ENCODE data around the gene SIAE. TPM values are rescaled to one million over a fixed set of nuclear protein-coding genes. Genes with fewer than 3 reads are reported as not detected.

Gene SIAE
- total and polyA plus RNA-seq, 10 of the 15 experiments (the other 5 are each of a cell fraction or from before 2014, with no cell fraction given), result 0.93 to 6.9 (median 4.2) TPM

GRCh38 chr11:124718801-124719200 lies 45.3 kb upstream of the SIAE start (continued):
- no peak for TF ChIP-seq USF2 (IDR thresholded peaks at IDR 0.05; ENCODE audit: borderline replicate concordance, low read depth, low read length)

- Histone ChIP-seq H3K27ac (ENCODE audit: control insufficient read depth, insufficient read depth) (no peak overlapping the region), H3K4me2 (ENCODE audit: control insufficient read depth, insufficient read depth) (peak overlapping the region; percentile 74), H3K79me2 (ENCODE audit: control insufficient read depth, insufficient read depth, low read length) (no peaks in the 10 kb centered on the region), H4K20me1 (ENCODE audit: control insufficient read depth, insufficient read depth) (no peaks in the 10 kb centered on the region), H3K4me3 (no peak overlapping the region; the same call in 1 of the 2 replicates), H3K27me3 (replicated peaks in 1 of 2; ENCODE audit: control insufficient read depth in 2 of 2, insufficient read depth in 2 of 2, low read length in 1 of 2) (peaks cover 0 to 13% of the 10 kb centered on the region in 2 experiments; a peak in 2 of 4 replicates), H3K36me3 (ENCODE audit: control insufficient read depth in 2 of 2, insufficient read depth in 2 of 2, low read length in 1 of 2) (no peaks in the 10 kb centered on the region), H3K9ac (ENCODE audit: control insufficient read depth, insufficient read depth, low read length) (no peak overlapping the region), H2AFZ (ENCODE audit: control insufficient read depth, low read depth, low read length) (no peak overlapping the region), H3K4me1 (ENCODE audit: control insufficient read depth, insufficient read depth, low read length) (no peaks in the 10 kb centered on the region; the same call in 1 of the 2 replicates), H3K9me3 (replicated peaks; ENCODE audit: control insufficient read depth, insufficient read depth, low read length) (no peaks in the 10 kb centered on the region)
- FAIRE-seq, result no peak
- intact Hi-C loops (cut with micrococcal nuclease; ENCODE audit: unreplicated experiment), result loop anchor here (2.0 kb wide), 1 partner anchor 43 kb away; no protein-coding TSS in a partner anchor
- ChIA-PET POLR2A (interaction anchor here (0.5 to 1.4 kb wide), 2 partner anchors 8 to 12 kb away, joined by 3 to 4 read pairs; no protein-coding TSS in a partner anchor), SMC1A (ENCODE audit: uncharacterized antibody, unreplicated experiment) (interaction anchor here (0.6 to 1.7 kb wide), 9 partner anchors 9 to 95 kb away, joined by 3 to 5 read pairs (median 3); partner anchors contain the start of gene TBRG1), RAD21 (ENCODE audit: unreplicated experiment) (interaction anchor here (1.0 to 1.4 kb wide), 4 partner anchors 8 to 44 kb away, joined by 3 to 6 read pairs (median 4); partner anchors contain the start of genes NRGN, SIAE and SPA17), CTCF (interaction anchor here (0.7 to 2.7 kb wide), 6 partner anchors 7 to 49 kb away, joined by 3 to 9 read pairs (median 6); no protein-coding TSS in a partner anchor)
- whole genome bisulfite sequencing (ENCODE audit: insufficient coverage, insufficient replicate concordance, low lambda C conversion rate, missing lambda C conversion rate), result 3% methylated on average over 45 of the region's 45 CpGs
- no TSS peak for BruUV-seq (replicated peaks)
- in situ Hi-C loops (cut with MboI), result no loop called here
- DNase-seq (ENCODE audit: low read depth, low spot score), result no peak
- peak; percentile 80 for ATAC-seq
- TF ChIP-seq POLR2AphosphoS2 (IDR thresholded peaks at IDR 0.05; ENCODE audit: low read depth, low read length), result no peak
- peak; percentile 65 for TF ChIP-seq RUNX3 (IDR thresholded peaks at IDR 0.05; ENCODE audit: low read length)
- no peak for TF ChIP-seq JUND (IDR thresholded peaks at IDR 0.05; ENCODE audit: low read depth, low read length)
- TF ChIP-seq MXI1 (IDR thresholded peaks at IDR 0.05; ENCODE audit: low read depth, low read length), result peak; percentile 38; the same call in 1 of the 2 replicates
- no peak for TF ChIP-seq ZNF217 (IDR thresholded peaks at IDR 0.05)
- no peak for TF ChIP-seq USF1 (IDR thresholded peaks at IDR 0.05; ENCODE audit: borderline replicate concordance, extremely low read length, insufficient read depth, low read depth, low read length)
- no peak for TF ChIP-seq BCLAF1 (IDR thresholded peaks at IDR 0.05)
- TF ChIP-seq MEF2A (IDR thresholded peaks at IDR 0.05; ENCODE audit: insufficient read depth, low read depth, low read length), result no peak
- TF ChIP-seq GABPA (IDR thresholded peaks at IDR 0.05; ENCODE audit: low read depth), result no peak
- TF ChIP-seq ZNF274 (IDR thresholded peaks at IDR 0.05; ENCODE audit: insufficient read depth, insufficient read length), result no peak
- no peak for TF ChIP-seq CBX3 (IDR thresholded peaks at IDR 0.05; ENCODE audit: borderline replicate concordance, low read depth)
- peak; percentile 62 for TF ChIP-seq MEF2B (IDR thresholded peaks at IDR 0.05; ENCODE audit: partially characterized antibody, poor library complexity, severe bottlenecking)
- TF ChIP-seq SMARCA5 (IDR thresholded peaks at IDR 0.05), result no peak
- TF ChIP-seq DPF2 (IDR thresholded peaks at IDR 0.05), result peak; percentile 81
Measured at GRCh38 chr11:124717786-124718651, 44.5 kb upstream of the SIAE start.
